HG03045 (cell line): ENCODE results near the gene ABLIM2.

Experiments
- ATAC-seq: cut with Tn5 transposase; IDR thresholded peaks from one replicate; pipeline ENCODE4 v1.9.1; 2021; ENCODE audit warnings: mild to moderate bottlenecking, moderate library complexity; ENCODE audit not compliant: unreplicated experiment

Gene ABLIM2

DNA sequence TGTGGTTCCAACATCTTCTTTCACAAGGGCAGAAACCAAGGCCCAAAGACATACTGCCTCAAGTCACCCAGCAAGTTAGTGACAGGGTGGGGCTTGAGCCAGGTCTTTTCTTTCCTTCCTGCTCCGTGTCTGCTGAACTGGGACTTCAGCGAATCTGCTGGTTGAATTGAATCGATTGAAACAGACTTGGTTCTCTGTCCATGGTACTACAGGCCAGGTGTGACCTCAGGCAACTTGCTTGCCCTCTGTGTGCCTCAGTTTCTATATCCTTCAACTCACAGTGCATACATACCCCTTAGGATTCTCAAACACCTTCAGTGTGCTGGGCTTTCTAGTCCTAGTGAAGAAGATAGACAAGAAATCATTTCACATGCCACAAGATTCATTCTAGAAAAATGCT is 2.0 kb upstream of the ABLIM2 start:
- no peak for ATAC-seq

GRCh38 chr4:8160233-8160560 is 1.6 kb upstream of the ABLIM2 start:
- ATAC-seq, result no peak

DNA sequence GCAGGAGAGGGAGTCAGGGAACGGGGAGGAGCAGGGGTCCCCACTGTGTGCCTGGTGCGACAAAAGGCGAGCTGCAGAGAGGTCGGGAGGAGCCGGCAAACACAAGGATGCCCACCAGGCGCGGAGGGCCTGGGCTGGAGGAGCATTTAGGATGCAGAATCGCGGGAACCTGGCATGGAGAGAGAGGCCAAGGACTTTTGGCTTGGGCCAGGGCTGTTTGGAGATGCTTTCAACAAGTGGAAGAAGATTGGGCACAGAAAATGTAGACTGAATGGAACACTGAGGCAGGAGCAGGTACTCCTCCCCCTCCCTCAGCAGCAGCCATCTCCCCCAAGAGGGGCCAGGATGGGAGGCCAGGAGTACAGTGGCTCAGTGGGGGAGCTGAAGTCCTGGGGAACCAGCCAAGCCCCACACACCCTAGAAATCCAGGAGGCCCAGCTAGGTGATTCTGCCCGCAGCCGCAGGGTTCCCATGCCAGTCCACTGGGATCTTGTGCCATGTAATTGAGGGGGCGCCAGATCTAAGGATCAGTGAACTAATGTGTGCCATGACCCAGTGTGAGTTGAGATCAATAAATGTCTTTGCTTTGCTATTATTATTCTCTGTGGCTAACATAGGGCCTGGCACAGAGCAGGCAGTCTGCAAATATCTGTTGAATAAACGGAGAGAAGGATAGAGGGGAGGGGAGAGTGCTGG is 1.1 kb upstream of the ABLIM2 start:
- ATAC-seq, result no peak

DNA sequence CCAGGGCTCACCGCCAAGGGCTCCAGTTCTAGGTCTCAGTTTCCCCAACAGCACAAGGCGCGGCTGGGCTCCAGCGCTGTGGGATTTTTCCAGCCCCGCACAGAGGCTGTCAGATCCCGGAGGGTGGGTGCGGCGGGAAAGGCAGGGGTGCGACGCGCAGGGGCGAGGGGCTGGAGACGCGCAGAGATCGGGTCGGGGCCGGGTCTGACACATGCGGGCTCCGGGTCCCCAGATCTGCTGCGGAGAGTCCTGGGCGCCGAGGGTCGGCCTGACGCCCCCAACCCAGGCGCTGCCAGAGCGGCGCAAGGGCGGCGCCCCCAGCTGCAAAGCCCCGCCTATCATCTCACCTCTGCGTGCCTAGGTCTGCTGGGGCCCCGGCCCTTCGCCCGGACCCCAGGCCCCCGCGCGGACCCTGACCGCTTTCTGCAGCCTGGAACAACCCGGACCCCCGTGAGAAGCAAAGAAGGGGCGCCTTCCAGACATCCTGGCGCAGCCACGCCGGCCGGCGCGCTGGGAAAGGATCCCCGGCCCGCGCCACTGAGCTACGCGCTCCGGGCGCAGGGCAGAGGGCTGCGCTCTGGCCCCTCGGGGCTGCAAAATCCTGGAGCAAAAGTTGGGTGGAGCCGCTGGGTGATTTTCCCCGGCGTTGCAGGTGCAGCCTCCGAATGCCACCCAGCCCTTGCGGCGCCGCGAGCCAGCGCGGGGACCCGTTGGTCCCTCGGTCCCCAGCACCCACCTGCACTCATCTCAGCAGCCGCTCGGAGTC is 486 bp downstream of the ABLIM2 start:
- no peak for ATAC-seq

GRCh38 chr4:8157496-8157895 is 1.1 kb downstream of the ABLIM2 start:
- no peak for ATAC-seq

- ATAC-seq, result no peak
These were observed 2.0 kb downstream of the ABLIM2 start for GRCh38 chr4:8156617-8157016.

DNA sequence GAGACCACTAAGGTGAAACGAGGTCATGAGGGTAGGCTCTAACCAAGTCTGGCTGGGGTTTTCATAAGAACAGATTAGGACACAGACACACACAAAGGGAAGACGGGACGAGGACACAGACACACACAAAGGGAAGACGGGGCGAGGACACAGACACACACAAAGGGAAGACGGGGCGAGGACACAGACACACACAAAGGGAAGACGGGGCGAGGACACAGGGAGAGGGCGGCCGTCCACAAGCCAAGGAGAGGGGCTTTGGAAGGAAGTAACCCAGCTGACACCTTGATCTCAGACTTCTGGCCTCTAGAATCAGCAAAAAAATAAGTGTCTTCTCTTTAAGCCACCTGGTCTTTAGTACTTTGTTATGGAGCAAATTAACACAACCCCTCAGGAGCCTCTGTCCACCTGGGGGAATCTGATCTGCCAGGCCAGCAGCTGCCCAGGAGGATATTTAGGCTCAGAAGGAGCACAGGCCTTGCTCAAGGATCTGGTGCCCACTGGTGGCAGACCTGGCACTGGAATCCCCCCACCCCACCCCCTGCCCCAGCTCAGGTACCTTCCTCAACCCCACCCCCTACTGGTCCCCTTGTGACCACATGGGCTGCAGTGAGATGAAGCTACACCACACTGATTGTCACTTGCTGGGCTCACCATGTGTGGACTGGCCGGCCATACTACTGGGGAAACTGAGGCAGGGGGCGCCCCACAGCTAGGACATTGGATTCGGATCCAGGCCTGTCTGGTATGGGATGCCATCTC is 2.8 kb downstream of the ABLIM2 start:
- ATAC-seq, result no peak

- ATAC-seq, result no peak
These were observed 3.6 kb downstream of the ABLIM2 start for GRCh38 chr4:8155048-8155447.

GRCh38 chr4:8153441-8153840 is 5.2 kb downstream of the ABLIM2 start:
- no peak for ATAC-seq

GRCh38 chr4:8152865-8153257 is 5.8 kb downstream of the ABLIM2 start:
- ATAC-seq, result no peak

- no peak for ATAC-seq
These were observed 6.3 kb downstream of the ABLIM2 start for GRCh38 chr4:8152090-8152864.

DNA sequence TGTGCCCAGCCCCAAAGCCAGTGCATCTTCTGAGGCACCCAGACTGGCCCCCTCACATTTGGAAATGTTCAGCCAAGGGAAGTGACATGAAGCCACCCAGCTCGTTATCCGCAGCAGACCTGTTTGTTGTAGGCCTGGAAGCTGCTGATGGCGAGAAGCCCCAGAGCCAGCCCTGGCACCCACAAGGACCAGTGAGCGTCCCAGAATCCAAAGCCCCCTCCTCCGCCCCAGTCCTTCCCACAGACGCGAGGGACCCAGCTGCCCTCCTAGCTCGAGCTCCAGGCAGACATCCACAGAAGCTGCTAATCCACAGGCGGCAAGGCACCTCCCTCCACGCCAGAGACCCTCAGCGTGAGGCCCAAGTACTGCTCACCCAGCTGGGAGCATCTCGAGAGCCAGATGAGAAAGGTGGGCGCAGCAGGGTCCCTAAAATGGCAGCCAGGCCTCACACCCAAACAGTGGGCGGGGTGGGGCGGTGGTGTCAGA is 7.4 kb downstream of the ABLIM2 start:
- ATAC-seq, result no peak

DNA sequence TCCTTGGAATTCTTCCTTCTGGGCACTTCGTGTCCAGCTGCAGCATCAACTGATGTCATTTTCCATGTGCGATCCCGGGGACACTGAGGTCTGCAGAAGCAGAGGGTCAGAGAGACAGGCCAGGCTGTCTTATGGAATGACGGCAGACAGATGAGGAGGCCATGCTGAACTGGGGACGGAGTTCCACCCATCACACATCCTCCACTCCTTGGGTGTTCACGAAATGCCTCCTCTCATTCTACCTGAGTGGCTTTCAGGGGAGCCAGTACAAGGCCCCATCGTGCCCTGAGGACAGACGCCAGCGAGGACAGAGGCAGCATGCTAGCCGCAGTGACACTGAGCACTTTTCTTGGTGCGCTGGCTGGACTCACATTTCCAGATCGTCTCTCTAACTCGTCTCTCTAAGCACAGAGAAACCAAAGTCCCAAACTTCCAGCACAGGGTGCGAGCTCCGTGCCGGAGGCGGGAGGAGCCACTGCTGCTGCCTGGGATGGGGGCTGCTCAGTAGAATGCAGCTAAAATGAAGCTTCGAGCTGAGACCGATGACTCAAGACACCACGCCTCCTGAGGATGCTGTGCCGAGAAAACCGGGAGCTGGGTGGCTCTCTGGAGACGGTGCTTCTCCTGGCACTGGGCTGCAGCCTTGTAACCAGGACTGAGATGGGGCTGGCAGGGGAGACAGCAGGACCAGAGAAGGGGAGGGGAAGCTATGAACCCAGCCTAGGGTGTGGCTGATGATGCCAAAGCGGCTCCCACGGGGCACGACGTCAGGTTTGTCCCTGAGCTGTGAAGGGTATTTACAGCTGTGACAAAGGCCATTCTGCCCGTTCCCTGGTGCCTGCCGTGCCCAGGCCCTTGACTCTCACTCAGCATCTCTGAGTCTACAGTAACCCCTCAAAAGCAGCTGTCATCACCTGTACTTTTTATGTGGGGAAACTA is 8.2 kb downstream of the ABLIM2 start:
- no peak for ATAC-seq

- no peak for ATAC-seq
These were observed 8.9 kb downstream of the ABLIM2 start for GRCh38 chr4:8149664-8150063.

DNA sequence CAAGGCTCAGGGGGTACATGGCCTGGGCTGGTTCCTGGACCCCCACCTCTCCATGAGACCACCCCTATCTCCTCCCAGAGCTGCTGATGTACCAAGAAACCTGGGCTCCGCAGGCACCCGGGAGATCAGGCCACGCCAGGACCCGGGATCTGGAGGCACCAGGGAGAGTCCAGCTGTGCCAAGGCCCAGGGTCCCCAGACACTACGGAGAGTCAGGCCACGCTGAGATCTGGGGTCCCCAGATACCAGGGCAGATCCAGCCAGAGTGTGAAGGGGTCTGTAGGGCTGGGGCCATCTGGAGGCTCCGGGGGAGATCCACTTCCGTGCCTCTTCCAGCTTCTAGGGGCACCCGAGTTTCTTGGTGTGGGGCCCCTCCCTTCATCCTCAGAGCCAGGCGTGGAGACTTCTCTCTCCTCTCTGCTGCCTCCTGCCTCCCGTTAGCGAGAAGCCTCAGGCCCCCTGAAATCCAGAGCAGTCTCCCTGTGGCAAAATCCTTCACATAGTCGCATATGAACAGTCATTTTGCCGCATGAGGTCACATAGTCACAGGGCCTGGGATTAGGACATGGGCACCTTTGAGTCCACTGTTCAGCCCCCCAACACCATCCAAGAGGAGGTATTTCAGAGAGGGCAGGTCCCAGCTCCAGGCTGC is 9.7 kb downstream of the ABLIM2 start:
- no peak for ATAC-seq

GRCh38 chr4:8148159-8148558 is 10.5 kb downstream of the ABLIM2 start:
- ATAC-seq, result no peak

- ATAC-seq, result no peak
These were observed 11.2 kb downstream of the ABLIM2 start for GRCh38 chr4:8147231-8147970.

DNA sequence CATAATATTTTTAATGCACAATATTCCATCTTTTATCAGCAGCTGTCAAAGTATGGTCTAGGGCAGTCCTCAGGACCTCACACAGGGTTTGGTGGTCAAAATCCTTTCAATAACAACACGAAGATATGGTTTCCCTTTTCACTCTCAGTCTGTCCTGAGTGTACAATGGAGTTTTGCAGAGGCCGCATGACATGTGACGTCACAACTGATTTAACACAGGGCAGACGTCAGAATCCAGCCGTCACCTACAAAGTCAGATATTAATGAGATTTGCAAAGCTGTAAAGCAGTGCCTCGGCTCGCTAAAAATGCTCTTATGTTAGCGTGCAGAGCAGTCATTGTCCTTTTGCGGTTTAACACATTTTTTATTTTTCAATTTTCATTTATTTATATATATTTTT is 12.5 kb downstream of the ABLIM2 start:
- ATAC-seq, result no peak

GRCh38 chr4:8144359-8144758 is 14.3 kb downstream of the ABLIM2 start:
- no peak for ATAC-seq
